ENCODE data around the gene LAMA2.

Gene LAMA2

GRCh38 chr6:129235167-129236000 is 352.4 kb downstream of the LAMA2 start:
- in situ Hi-C loops (cut with MboI; ENCODE audit: low sequenced_read_pairs, unreplicated experiment) = no loop called here
- no peak for DNase-seq (ENCODE audit: low spot score)
- no peak for TF ChIP-seq CTCF (IDR thresholded peaks at IDR 0.05; ENCODE audit: borderline replicate concordance, control extremely low read depth, extremely low read depth, insufficient read depth, missing control alignments)

- in situ Hi-C loops (cut with MboI; ENCODE audit: low sequenced_read_pairs, unreplicated experiment) = no loop called here
- no peak for TF ChIP-seq CTCF (IDR thresholded peaks at IDR 0.05; ENCODE audit: borderline replicate concordance, control extremely low read depth, extremely low read depth, insufficient read depth, missing control alignments)
- no peak for DNase-seq (ENCODE audit: low spot score)
Observed at GRCh38 chr6:129236001-129236517, 353.1 kb downstream of the LAMA2 start.

DNA sequence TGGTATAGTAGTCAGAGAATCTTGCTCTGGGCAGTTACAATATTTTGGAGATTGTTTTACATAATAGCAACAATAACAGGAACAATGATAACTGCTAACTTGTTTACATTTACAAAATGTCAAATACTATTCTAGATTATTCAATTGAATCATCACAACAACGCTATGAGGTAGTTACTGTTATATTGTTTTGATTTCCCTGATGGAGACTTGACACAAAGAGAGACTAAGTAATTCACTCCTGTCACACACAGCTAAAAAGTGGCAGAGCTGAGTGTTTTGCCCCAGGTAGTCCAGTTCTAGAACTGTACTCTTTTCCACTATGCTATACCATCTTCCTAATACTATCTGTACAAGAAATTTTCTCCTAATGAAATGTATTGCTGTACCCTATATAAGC is 356.1 kb downstream of the LAMA2 start:
- no peak for TF ChIP-seq CTCF (IDR thresholded peaks at IDR 0.05; ENCODE audit: borderline replicate concordance, control extremely low read depth, extremely low read depth, insufficient read depth, missing control alignments)
- no peak for DNase-seq (ENCODE audit: low spot score)
- in situ Hi-C loops (cut with MboI; ENCODE audit: low sequenced_read_pairs, unreplicated experiment) = no loop called here

DNA sequence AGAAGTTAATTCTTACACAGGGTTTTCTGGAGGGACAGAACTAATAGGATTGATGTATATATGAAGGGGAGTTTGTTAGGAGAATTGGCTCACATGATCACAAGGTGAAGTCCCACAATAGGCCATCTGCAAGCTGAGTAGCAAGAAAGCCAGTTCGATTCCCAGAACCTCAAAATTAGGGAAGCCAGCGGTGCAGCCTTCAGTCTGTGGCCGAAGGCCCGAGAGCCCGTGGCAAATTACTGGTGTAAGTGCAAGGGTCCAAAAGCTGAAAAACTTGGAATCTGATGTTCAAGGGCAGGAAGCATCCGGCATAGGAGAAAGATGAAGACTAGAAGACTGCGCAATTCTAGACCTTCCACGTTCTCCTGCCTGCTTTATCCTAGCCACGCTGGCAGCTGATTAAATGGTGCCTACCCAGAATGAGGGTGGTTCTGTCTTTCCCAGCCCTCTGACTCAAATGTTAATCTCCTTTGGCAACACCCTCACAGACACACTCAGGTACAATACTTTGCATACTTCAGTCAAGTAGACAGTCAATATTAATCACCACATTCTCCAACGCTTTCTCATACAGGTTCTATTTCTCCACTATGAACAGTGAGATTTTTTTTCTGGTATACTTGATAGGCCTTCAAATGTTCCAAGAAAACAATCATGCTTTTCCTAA is 357.0 kb downstream of the LAMA2 start:
- in situ Hi-C loops (cut with MboI; ENCODE audit: low sequenced_read_pairs, unreplicated experiment) = no loop called here
- no peak for TF ChIP-seq CTCF (IDR thresholded peaks at IDR 0.05; ENCODE audit: borderline replicate concordance, control extremely low read depth, extremely low read depth, insufficient read depth, missing control alignments)
- no peak for DNase-seq (ENCODE audit: low spot score)

DNA sequence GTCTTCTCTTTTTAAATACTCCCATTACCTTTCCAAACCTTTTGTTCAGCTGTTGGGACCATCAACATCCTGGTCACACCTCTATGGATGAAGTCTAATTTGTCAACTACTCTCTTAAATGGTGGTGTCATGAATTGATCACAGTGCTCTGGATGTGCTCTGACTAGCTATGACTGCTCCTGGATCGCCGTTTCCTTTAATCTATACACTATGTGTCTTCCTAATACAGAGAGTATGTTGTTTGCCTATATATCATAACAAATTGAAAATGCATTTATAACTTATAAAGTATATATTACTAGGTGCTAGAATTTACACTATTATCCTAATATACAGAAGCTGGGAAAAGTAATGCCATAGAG is 357.5 kb downstream of the LAMA2 start:
- no peak for TF ChIP-seq CTCF (IDR thresholded peaks at IDR 0.05; ENCODE audit: borderline replicate concordance, control extremely low read depth, extremely low read depth, insufficient read depth, missing control alignments)
- DNase-seq (ENCODE audit: low spot score) = no peak
- in situ Hi-C loops (cut with MboI; ENCODE audit: low sequenced_read_pairs, unreplicated experiment) = no loop called here

DNA sequence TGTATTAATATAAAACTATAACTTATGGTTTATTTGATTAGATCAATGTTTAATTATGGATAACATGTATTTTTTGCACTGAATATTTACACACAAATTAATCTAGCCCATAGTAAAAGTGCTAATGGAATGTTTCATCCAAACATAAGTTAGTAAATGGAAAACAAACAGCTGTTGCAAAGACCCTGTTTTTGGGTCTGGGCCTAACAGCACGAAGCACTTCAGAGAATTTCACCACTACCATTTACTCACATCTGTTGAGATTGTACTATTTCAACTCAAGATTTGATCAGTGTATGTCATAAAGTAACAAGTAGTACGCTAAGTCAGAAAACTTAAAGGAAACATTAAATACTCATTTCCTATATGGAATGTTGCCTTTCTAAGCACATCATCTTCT is 359.6 kb downstream of the LAMA2 start:
- DNase-seq (ENCODE audit: low spot score) = no peak
- in situ Hi-C loops (cut with MboI; ENCODE audit: low sequenced_read_pairs, unreplicated experiment) = no loop called here
- no peak for TF ChIP-seq CTCF (IDR thresholded peaks at IDR 0.05; ENCODE audit: borderline replicate concordance, control extremely low read depth, extremely low read depth, insufficient read depth, missing control alignments)

All from GM13976 (cell line).